HG02938 (cell line): ENCODE data around the gene SIX4.

ENCODE experiments used
- ATAC-seq: cut with Tn5 transposase; IDR thresholded peaks from one replicate; pipeline ENCODE4 v1.9.1; 2021; ENCODE audit warnings: mild to moderate bottlenecking, moderate library complexity; ENCODE audit not compliant: unreplicated experiment

SIX4 gene

GRCh38 chr14:60662982-60663381, 61.2 kb downstream of the SIX4 start:
- no peak for ATAC-seq

GRCh38 chr14:60661721-60662120, 62.4 kb downstream of the SIX4 start:
- ATAC-seq: no peak
